Neural progenitor cell (in vitro differentiated cells): ENCODE measurements around the gene SLC25A44.

Experiments used
- CTCF ChIP-seq: fragments of 200-600 bp; sonication (generic); IDR thresholded peaks from 2 replicates; pipeline ENCODE4 v1.5.1; 2017; ENCODE audit warnings: antibody characterized with exemption, mild to moderate bottlenecking
- EZH2 ChIP-seq: fragments of 200-600 bp; sonication (generic); IDR thresholded peaks from 2 replicates; pipeline ENCODE4 v1.6.1; 2017; ENCODE audit warnings: antibody characterized with exemption, mild to moderate bottlenecking, moderate library complexity

- TF ChIP-seq CTCF (no peak), EZH2 (no peak)
Observed at GRCh38 chr1:156200044-156200443, 6.1 kb downstream of the SLC25A44 start.
